ENCODE results near the gene COLQ.
"Not testable (repeated sequence)": the region's sequence is repeated elsewhere in the genome, so short reads cannot be mapped to it uniquely, and the experiment has no call there.

The COLQ gene

GRCh38 chr3:15535732-15536131 is 14.2 kb upstream of the COLQ start:
- no peak for TF ChIP-seq CTCF (IDR thresholded peaks at IDR 0.05; ENCODE audit: low read depth, low read length)
- DNase-seq (ENCODE audit: low read depth, low spot score) = no peak
- in situ Hi-C loops (cut with HindIII; ENCODE audit: low sequenced_read_pairs) = no loop called here
- no peak overlapping the region for H3K4me3 ChIP-seq (ENCODE audit: low read depth, low read length)

- DNase-seq (ENCODE audit: low read depth, low spot score); H3K4me3 ChIP-seq (ENCODE audit: low read depth, low read length); in situ Hi-C loops (cut with HindIII; ENCODE audit: low sequenced_read_pairs): not testable (repeated sequence)
These were observed 11.1 kb upstream of the COLQ start for GRCh38 chr3:15532614-15533013.

GRCh38 chr3:15531346-15531745 is 9.8 kb upstream of the COLQ start:
- DNase-seq (ENCODE audit: low read depth, low spot score) = no peak
- in situ Hi-C loops (cut with HindIII; ENCODE audit: low sequenced_read_pairs) = no loop called here
- no peak overlapping the region for H3K4me3 ChIP-seq (ENCODE audit: low read depth, low read length)
- no peak for TF ChIP-seq CTCF (IDR thresholded peaks at IDR 0.05; ENCODE audit: low read depth, low read length)

- H3K4me3 ChIP-seq (ENCODE audit: low read depth, low read length) = no peak overlapping the region
- no peak for TF ChIP-seq CTCF (IDR thresholded peaks at IDR 0.05; ENCODE audit: low read depth, low read length)
- in situ Hi-C loops (cut with HindIII; ENCODE audit: low sequenced_read_pairs) = no loop called here
- no peak for DNase-seq (ENCODE audit: low read depth, low spot score)
These were observed 7.5 kb upstream of the COLQ start for GRCh38 chr3:15528854-15529537.

GRCh38 chr3:15527031-15527459 is 5.5 kb upstream of the COLQ start:
- DNase-seq (ENCODE audit: low read depth, low spot score) = no peak
- in situ Hi-C loops (cut with HindIII; ENCODE audit: low sequenced_read_pairs) = no loop called here
- H3K4me3 ChIP-seq (ENCODE audit: low read depth, low read length) = no peak overlapping the region
- peak; percentile 34 for TF ChIP-seq CTCF (IDR thresholded peaks at IDR 0.05; ENCODE audit: low read depth, low read length)

GRCh38 chr3:15525790-15526189 is 4.3 kb upstream of the COLQ start:
- H3K4me3 ChIP-seq (ENCODE audit: low read depth, low read length) = no peak overlapping the region
- in situ Hi-C loops (cut with HindIII; ENCODE audit: low sequenced_read_pairs) = no loop called here
- DNase-seq (ENCODE audit: low read depth, low spot score) = no peak
- no peak for TF ChIP-seq CTCF (IDR thresholded peaks at IDR 0.05; ENCODE audit: low read depth, low read length)

GRCh38 chr3:15523660-15524417 is 2.3 kb upstream of the COLQ start:
- TF ChIP-seq CTCF (IDR thresholded peaks at IDR 0.05; ENCODE audit: low read depth, low read length) = no peak
- DNase-seq (ENCODE audit: low read depth, low spot score) = no peak
- in situ Hi-C loops (cut with HindIII; ENCODE audit: low sequenced_read_pairs) = no loop called here
- H3K4me3 ChIP-seq (ENCODE audit: low read depth, low read length) = no peak overlapping the region
